H1 (cell line): ENCODE measurements around the gene MBNL2.

Source experiments
- ASH2L ChIP-seq: fragments of 200-600, 300-600 bp; sonication (generic); IDR thresholded peaks from one replicate; pipeline ENCODE4 v1.7.1; 2017; ENCODE audit warnings: low read length
- EZH2 ChIP-seq: fragments of 200-600 bp; sonication (generic); IDR thresholded peaks from 2 replicates; pipeline ENCODE4 v1.7.1; 2012; ENCODE audit warnings: low read depth, mild to moderate bottlenecking, moderate library complexity, low read length, inconsistent platforms; ENCODE audit not compliant: severe bottlenecking
- FOSL1 ChIP-seq: IDR thresholded peaks from 2 replicates; pipeline ENCODE4 v1.6.1; 2011; ENCODE audit warnings: mild to moderate bottlenecking, low read depth, low read length, moderate library complexity; ENCODE audit not compliant: insufficient read depth
- POLR2A ChIP-seq, 2 experiments: IDR thresholded peaks; 1 replicate in 1 of 2; 2 replicates in 1 of 2; pipeline ENCODE4 v1.6.1; 2011; ENCODE audit warnings: low read depth in 2 of 2, low read length in 2 of 2, mild to moderate bottlenecking in 2 of 2; ENCODE audit errors: control extremely low read depth in 1 of 2
- POLR2AphosphoS5 ChIP-seq: IDR thresholded peaks from 2 replicates; pipeline ENCODE4 v1.6.1; 2011; ENCODE audit warnings: low read depth, low read length
- RAD21 ChIP-seq, 2 experiments: IDR thresholded peaks in 1 of 2; conservative IDR thresholded peaks in 1 of 2; 2 replicates each; pipeline ENCODE4 v1.6.1; 2011; ENCODE audit warnings: low read depth in 2 of 2, low read length in 2 of 2, improper control_type of control experiment in 1 of 2, inconsistent platforms in 1 of 2, mild to moderate bottlenecking in 1 of 2, moderate library complexity in 1 of 2
- SIRT6 ChIP-seq: IDR thresholded peaks from one replicate; pipeline ENCODE4 v1.7.1; 2012; ENCODE audit warnings: low read length, inconsistent platforms
- SP2 ChIP-seq: IDR thresholded peaks from 2 replicates; pipeline ENCODE4 v1.6.1; 2012; ENCODE audit warnings: mild to moderate bottlenecking, low read length, inconsistent platforms
- YY1 ChIP-seq: IDR thresholded peaks from 2 replicates; pipeline ENCODE4 v1.6.1; 2011; ENCODE audit warnings: low read depth, mild to moderate bottlenecking, low read length
- TF ChIP-seq, protein P1 (sequence below), 3 experiments: IDR thresholded peaks; 1 replicate in 2 of 3; 2 replicates in 1 of 3; pipeline versions ENCODE4 v1.5.1 to v1.6.1; 2011; ENCODE audit warnings: low read length in 3 of 3, mild to moderate bottlenecking in 3 of 3, inconsistent platforms in 2 of 3, low read depth in 1 of 3, moderate library complexity in 1 of 3; ENCODE audit not compliant: insufficient read depth in 1 of 3; ENCODE audit errors: control extremely low read depth in 1 of 3
- TF ChIP-seq, protein P2 (sequence below): IDR thresholded peaks from 2 replicates; pipeline ENCODE4 v1.6.1; 2012; ENCODE audit warnings: inconsistent platforms

DNA sequence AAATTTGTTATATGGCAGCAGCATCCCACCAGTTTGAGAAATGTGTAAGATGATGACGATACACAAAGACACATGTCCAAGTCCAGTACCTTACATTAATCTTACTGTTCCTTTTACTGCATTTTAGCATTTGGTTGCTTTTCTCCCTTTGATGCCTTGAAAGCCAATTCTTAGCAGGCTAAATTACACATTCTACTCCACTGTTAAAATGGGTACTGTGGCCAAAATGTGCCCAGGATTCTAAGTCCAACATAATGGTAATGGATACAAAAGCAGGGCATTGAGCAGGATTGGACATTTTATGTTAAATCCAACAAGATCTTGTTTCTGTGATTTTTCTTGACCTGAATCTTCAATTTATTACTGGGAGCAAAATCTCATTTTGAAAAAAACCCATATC lies 159.1 kb downstream of the MBNL2 start:
- TF ChIP-seq, protein P1, sequence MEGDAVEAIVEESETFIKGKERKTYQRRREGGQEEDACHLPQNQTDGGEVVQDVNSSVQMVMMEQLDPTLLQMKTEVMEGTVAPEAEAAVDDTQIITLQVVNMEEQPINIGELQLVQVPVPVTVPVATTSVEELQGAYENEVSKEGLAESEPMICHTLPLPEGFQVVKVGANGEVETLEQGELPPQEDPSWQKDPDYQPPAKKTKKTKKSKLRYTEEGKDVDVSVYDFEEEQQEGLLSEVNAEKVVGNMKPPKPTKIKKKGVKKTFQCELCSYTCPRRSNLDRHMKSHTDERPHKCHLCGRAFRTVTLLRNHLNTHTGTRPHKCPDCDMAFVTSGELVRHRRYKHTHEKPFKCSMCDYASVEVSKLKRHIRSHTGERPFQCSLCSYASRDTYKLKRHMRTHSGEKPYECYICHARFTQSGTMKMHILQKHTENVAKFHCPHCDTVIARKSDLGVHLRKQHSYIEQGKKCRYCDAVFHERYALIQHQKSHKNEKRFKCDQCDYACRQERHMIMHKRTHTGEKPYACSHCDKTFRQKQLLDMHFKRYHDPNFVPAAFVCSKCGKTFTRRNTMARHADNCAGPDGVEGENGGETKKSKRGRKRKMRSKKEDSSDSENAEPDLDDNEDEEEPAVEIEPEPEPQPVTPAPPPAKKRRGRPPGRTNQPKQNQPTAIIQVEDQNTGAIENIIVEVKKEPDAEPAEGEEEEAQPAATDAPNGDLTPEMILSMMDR (IDR thresholded peaks at IDR 0.05; ENCODE audit: control extremely low read depth in 1 of 3, insufficient read depth in 1 of 3, low read depth in 1 of 3, low read length in 3 of 3), result no peak
- no peak for TF ChIP-seq POLR2A (IDR thresholded peaks at IDR 0.05; ENCODE audit: control extremely low read depth in 1 of 2, low read depth in 2 of 2, low read length in 2 of 2)
- no peak for TF ChIP-seq ASH2L
- TF ChIP-seq POLR2AphosphoS5, result no peak
- no peak for TF ChIP-seq SIRT6
- TF ChIP-seq YY1, result no peak
- no peak for TF ChIP-seq FOSL1
- no peak for TF ChIP-seq SP2
- TF ChIP-seq, protein P2, sequence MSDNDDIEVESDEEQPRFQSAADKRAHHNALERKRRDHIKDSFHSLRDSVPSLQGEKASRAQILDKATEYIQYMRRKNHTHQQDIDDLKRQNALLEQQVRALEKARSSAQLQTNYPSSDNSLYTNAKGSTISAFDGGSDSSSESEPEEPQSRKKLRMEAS, result no peak
- TF ChIP-seq RAD21 (IDR thresholded peaks at IDR 0.05 in 1 of 2, conservative IDR thresholded peaks at IDR 0.05 in 1 of 2; ENCODE audit: low read depth in 2 of 2, low read length in 2 of 2), result no peak
- no peak for TF ChIP-seq EZH2
